T47D (cell line): ENCODE measurements around the gene KRT31.
A peak's percentile ranks its signal among the peaks of the same experiment; 100 is the strongest.
"Not testable (repeated sequence)": the region's sequence is repeated elsewhere in the genome, so short reads cannot be mapped to it uniquely, and the experiment has no call there.

ENCODE experiments used
- DNase-seq, 2 experiments: peaks; one replicate each; pipeline versions ENCODE4 v3.0.0 to v3.0.0-alpha.2; 2011 to 2012; ENCODE audit warnings: low read depth in 1 of 2, low spot score in 1 of 2
- JUND ChIP-seq: IDR thresholded peaks from 2 replicates; pipeline ENCODE4 v1.6.1; 2012; ENCODE audit warnings: low read depth
- in situ Hi-C: cut with HindIII; loops from 2 replicates; pipeline ENCODE4 v1.10.0; 2016; ENCODE audit warnings: low sequenced_read_pairs, low pct_unique_long_range_greater_than_20kb

KRT31 gene

GRCh38 chr17:41413982-41414381 is 16.6 kb upstream of the KRT31 start:
- DNase-seq: no peak
- TF ChIP-seq JUND: no peak
- in situ Hi-C loops: no loop called here

- TF ChIP-seq JUND: no peak; the same call in 1 of the 2 replicates
- peak; percentile 62 to 98 for DNase-seq
These were observed 16.0 kb upstream of the KRT31 start for GRCh38 chr17:41413353-41413957.

GRCh38 chr17:41411072-41411840 is 13.8 kb upstream of the KRT31 start:
- in situ Hi-C loops: no loop called here
- no peak for DNase-seq
- TF ChIP-seq JUND: no peak

More at GRCh38 chr17:41413353-41413957, 16.0 kb upstream of the KRT31 start:
- in situ Hi-C loops: no loop called here

- in situ Hi-C loops: no loop called here
- TF ChIP-seq JUND: no peak
- no peak for DNase-seq
These were observed 9.8 kb upstream of the KRT31 start for GRCh38 chr17:41407226-41407625.

- no peak for TF ChIP-seq JUND
- in situ Hi-C loops: no loop called here
- peak; percentile 81 to 91 for DNase-seq
These were observed 8.8 kb upstream of the KRT31 start for GRCh38 chr17:41406205-41406604.

GRCh38 chr17:41404024-41404671 is 6.7 kb upstream of the KRT31 start:
- no peak for TF ChIP-seq JUND
- no peak for DNase-seq
- in situ Hi-C loops: no loop called here

GRCh38 chr17:41403404-41404023 is 6.1 kb upstream of the KRT31 start:
- in situ Hi-C loops: no loop called here
- DNase-seq: no peak
- TF ChIP-seq JUND: no peak

- TF ChIP-seq JUND: no peak
- no peak for DNase-seq
- in situ Hi-C loops: no loop called here
These were observed 4.8 kb upstream of the KRT31 start for GRCh38 chr17:41402161-41402560.

- in situ Hi-C loops: no loop called here
- no peak for TF ChIP-seq JUND
These were observed 1.1 kb downstream of the KRT31 start for GRCh38 chr17:41396340-41396739.

GRCh38 chr17:41395611-41396010 is 1.8 kb downstream of the KRT31 start:
- DNase-seq: no peak
- in situ Hi-C loops: no loop called here
- TF ChIP-seq JUND: no peak

More at GRCh38 chr17:41396340-41396739, 1.1 kb downstream of the KRT31 start:
- DNase-seq: no peak

GRCh38 chr17:41395044-41395443 is 2.4 kb downstream of the KRT31 start:
- in situ Hi-C loops, DNase-seq: not testable (repeated sequence)

GRCh38 chr17:41394254-41394996 is 3.0 kb downstream of the KRT31 start:
- TF ChIP-seq JUND: no peak
- in situ Hi-C loops: no loop called here
- DNase-seq: no peak
